SH-SY5Y (cell line): ENCODE data around the gene CUEDC2.

Experiments used
- GATA2 ChIP-seq: IDR thresholded peaks from 2 replicates; pipeline ENCODE4 v1.6.1; 2011; ENCODE audit warnings: mild to moderate bottlenecking, low read depth, low read length
- GATA3 ChIP-seq: IDR thresholded peaks from 2 replicates; pipeline ENCODE4 v1.6.1; 2011; ENCODE audit warnings: low read depth, mild to moderate bottlenecking, low read length, moderate library complexity

DNA sequence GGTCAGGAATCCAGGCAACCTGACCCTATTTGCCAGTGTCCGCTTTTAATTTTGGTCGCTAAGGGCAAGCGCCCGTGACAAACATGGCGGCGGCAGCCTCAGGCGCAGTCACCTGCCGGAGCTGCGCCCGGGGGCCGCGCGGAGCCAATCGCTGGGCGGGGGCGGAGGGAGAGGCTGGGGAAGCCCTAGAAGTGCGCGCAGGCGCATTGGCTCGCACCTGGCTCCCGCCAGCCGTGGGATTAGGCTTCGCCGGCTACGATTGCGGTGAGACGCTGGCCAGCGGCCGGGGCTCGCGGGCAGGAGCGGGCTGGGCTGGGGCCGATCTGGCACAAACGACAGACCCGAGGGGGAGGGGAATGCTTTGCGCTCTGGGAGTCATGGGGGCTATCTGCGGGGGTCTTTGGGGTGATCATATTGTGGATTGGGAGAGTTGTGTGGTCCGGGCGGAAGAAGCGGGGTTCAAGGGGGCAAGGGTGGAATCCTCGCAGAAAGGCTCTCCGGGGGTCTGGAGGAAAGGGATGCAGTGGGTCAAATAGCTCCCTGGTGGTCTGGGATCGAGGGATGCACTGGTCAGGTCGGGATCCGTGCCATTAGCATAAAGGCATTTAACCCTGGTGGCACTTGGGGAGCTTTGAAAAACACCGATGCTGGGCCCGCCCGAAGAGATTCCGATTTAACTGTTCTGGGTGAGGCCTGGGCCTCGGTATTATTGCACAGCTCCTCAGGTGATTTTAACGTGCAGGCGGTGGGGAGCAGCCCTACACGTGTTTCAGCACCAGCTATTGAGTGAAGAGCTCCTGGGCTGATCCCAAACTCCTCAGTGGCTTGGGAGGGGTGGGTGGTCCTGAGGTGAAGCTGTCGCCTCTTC, 29.0 kb upstream of the CUEDC2 start:
- TF ChIP-seq GATA3 = no peak
- TF ChIP-seq GATA2 = no peak
